CD4-positive, alpha-beta T cell treated with Interferon alpha-2 for 1 hour (primary cell): ENCODE measurements around the gene TXNDC8.
"Not testable (repeated sequence)": the region's sequence is repeated elsewhere in the genome, so short reads cannot be mapped to it uniquely, and the experiment has no call there.

Source experiments
- DNase-seq, 2 donors: peaks; one replicate each; pipeline ENCODE4 v3.0.0-alpha.2; 2020 to 2022

Gene TXNDC8

GRCh38 chr9:110323818-110324217, 13.8 kb downstream of the TXNDC8 start:
- no peak for DNase-seq

DNA sequence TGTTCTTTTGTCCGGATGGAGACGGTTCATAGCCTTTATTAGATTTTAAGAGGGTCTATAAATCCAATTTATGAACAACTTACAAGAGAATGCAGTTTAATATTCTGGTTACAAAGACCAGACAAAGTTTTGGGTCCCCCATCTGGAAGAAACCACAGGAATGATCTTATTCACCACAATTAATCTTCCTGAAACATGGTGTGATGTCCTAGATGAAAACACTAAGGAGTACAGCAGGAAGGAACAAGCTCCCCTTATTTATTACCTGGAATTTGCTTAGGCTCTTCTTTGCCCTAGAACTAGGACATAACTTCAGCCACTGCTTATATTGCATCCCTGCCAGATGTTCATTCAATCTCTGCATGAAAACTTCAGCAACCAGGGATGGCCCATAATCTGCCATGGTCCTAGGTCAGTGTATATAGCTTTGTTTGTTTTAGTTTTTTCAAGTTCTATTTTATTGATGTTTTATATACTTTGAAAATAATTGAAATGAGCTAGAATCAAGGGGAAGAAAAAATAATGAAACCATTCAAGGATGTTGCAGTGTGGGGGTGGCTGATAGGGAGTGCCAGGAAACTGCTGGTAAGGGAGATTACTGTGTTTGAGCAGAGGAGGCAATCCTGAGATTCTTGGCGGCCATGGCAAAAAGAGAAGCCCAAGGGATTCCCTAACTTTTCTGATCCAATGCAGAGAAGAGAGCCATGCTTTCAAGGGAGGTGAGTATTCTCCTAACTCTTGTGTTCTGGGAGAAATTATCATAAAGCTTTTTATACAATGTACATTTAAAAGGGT, 16.8 kb downstream of the TXNDC8 start:
- no peak for DNase-seq

- no peak for DNase-seq
These were observed 17.7 kb downstream of the TXNDC8 start for GRCh38 chr9:110319781-110320492.

DNA sequence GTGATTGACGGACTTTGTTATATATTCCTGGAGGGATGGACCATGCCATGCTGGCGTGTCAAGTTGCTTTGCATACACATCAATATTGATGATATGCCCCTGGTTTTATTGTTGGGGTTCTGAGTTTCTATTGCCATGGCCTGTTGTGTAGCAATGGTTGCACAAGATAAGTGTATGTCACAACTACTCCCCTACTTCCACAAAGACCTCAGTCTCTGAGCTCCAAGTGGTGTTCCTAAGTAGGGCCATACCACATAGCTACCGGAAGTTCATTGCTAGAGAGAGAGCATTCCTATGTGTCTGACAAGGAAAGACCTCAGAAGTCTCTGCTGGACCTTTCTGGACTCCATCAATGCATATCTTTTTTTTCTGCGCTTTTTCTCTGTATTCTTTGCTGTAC, 19.8 kb downstream of the TXNDC8 start:
- no peak for DNase-seq

DNA sequence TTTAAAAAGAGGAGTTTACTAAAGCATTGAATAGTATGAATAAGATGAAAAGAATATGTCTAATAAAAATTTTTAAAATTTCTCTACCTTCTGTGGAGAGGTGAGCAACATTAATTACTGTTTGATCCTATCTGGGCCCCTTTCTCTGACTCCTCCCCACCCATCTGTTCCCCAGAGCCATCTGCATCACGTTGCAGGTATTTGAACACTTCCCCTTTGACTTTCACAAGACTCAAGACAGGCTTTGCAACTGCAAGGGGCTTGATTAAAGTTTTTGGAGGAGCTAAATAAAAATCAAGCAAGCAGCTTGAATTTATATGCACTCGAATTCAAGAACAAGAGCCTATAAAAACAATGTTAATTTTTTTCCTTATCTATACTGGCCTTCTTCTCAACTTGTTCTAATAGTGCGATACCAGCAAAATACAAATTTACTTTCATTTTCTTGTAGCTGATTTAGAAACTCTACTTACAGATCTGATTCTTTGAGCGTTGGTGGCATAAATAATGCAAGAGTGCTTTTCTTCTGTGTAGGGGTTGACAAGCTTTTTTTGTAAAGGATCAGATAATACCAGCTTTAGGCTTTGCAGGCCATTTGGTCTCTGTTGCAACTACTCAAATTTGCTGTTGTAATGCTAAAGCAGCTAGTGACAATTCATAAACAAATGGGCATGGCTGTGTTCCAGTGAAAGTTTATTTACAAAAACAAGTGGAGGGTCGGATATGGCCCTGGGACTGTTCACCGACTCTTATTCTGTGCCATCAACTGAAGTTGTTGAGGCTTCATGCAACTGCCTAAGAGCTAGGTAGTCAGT, 21.2 kb downstream of the TXNDC8 start:
- no peak for DNase-seq

GRCh38 chr9:110311978-110312377, 25.7 kb downstream of the TXNDC8 start:
- not testable (repeated sequence) for DNase-seq

DNA sequence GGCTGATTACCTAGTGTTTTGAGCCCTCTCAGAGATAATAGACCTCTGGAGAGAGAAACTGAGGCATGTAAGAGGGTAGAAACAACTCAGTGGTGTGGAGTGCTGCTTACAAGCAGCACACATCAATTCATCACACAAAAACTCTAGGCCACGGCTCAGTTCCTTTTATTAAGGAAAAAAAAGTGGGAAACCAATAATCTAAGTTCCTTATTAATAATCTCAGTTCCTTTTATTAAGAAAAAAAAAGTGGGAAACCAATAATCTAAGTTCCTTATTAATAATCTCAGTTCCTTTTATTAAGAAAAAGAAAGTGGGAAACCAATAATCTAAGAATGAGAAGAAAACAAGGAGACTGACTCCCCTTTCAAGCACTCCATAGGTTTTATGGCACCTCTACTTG, 28.0 kb downstream of the TXNDC8 start:
- no peak for DNase-seq

GRCh38 chr9:110308633-110309038, 29.0 kb downstream of the TXNDC8 start:
- no peak for DNase-seq

DNA sequence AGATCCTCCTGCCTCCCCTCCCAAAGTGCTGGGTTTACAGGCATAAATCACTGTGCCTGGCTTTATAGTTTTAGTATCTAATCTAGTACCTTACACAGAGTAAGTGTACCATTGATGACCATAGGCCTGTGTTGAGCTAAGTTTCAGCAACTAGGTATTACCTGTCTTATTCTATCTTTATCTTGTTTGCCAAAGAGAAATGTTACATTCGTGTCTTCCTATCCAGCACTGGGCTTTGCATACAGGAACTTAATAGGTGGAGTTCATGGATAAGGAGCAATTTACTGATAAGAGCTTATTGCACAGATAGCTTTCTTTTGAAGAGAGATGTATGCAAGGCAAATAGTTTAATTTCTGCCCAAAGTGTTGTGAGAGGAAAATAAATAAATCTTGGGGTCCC, 30.5 kb downstream of the TXNDC8 start:
- DNase-seq, result no peak

DNA sequence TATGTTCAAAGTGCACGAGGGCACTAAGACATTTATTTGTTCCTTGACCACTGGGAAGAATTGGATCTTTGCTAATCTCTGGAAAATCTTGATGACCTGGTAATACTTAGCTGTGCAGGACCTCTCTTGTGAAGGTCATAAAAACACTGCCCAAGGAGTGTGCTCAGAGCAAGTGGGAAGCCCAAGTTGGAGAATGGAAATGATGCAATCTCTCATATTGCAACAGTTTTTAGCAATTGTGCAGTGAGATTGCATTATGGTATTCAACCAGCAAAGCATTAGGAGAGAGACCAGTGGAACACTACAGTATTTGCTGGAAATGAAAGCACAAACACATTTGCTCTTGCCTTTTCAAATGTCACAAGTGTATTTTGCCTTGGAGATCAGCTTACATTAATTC, 34.5 kb downstream of the TXNDC8 start:
- DNase-seq, result no peak

DNA sequence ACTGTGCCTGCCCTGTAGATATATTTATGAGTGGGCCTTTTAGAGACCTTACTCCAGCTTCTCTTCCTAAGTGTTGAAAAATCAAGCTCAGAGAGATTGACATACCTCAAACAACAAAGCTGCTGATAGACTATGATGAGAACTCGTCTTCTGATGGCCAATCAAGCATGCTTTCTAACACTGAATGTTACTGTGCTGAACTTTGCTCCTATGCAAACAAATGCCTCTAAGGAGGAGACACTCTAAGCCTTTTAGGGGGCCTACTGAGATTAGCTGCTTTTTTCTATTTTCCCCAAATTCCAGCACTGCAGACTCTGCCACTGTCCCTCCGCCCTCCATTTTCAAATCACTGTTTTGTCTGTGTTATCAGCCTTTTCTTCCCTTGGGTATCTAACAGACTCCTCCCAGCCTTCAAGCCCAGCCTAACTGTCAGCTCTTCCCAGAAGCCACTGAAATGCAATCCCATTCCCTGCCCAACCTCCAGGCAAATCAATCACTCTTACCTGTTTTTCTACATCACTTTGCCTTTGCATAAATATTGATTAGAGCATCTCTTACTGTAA, 39.5 kb downstream of the TXNDC8 start:
- no peak for DNase-seq

GRCh38 chr9:110293248-110293647, 44.4 kb downstream of the TXNDC8 start:
- DNase-seq, result no peak

DNA sequence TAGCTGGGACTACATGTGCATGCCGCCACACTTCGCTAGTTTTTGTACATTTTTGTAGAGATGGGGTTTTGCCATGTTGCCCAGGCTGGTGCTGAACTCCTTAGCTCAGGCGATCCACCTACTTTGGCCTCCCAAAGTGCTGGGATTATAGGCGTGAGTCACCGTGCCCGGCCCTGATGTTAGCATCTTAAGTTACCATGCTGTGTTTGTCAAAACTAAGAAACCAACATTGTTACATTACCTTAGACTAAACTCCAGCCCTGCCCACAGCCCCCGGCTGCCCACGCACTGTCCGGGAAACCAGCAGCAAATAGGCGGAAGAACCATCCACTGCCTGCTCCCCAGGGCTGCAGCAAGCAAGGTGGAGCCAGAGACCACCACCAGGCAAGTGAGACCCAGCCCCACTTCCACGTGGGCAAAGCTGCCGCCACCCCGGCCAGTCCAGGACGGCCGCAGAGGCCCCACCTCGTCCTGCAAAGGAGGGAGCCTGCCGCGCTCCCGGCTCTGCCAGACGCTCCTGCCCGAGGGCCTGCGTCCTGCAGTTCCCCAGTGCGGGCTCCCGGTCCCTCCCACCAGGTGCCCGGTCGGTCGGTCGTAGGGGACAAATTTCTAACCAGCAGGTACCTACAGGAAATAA, 45.6 kb downstream of the TXNDC8 start:
- no peak for DNase-seq

- DNase-seq, result no peak
These were observed 47.7 kb downstream of the TXNDC8 start for GRCh38 chr9:110290001-110290400.

DNA sequence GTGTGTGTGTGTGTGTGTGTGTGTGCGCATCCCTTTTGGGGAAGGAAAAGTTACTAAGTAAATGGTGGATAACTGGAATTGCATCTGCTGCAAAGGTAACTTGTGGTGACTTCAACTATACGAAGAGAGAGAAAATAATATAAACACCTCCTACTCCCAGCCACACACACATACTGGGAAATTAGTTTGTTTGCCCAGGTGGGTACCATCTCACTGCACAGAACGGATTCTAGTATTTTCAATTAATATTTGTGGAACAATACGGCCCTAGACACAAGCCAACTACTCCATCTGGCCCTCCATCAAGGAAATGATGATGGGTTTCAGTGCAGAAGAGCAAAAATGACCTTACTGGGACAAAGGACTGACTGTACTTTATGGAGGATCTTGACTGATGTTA, 49.2 kb downstream of the TXNDC8 start:
- no peak for DNase-seq

DNA sequence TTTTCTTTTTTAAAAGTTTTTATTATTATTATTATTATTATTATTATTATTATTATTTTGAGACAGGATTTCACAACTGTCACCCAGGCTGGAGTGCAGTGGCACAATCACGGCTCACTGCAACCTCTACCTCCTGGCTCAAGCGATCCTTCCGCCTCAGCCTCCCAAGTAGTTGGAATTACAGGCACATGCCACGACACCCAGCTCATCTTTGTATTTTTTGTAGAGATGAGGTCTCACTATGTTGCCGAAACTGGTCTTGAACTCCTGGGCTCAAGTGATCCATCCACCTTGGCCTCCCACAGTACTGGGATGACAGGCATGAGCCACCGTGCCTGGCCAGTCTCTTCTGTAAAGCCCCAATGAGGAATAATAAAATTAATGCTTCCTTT, 50.4 kb downstream of the TXNDC8 start:
- DNase-seq, result no peak

DNA sequence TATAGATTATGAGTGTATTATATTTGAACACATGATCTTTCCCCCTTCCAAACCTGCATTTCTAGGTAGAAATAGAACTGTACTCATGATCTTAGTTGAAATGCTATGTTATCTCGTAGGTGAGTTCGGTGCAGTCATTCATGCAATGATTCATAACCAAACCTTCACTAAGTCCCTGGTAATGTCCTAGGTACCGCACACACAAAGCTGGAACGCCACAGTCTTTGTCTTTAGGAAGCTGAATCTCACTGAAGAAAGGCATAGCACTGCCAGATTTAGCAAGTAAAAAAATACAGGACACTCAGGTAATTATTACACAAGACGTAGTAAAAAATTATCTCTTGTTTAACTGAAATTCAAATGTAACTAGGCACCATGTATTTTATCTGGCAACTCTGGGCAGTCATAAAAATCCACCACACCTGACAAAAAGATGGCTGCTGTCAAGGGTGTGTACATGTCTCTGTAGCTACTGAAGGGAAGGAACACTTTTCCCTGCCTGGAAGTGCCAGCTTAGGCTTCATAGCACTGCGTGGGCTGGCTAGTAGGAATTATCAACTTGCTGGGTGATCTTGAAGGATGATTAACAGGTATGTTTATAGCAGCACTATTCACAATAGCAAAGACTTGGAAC, 53.3 kb downstream of the TXNDC8 start:
- DNase-seq, result no peak

DNA sequence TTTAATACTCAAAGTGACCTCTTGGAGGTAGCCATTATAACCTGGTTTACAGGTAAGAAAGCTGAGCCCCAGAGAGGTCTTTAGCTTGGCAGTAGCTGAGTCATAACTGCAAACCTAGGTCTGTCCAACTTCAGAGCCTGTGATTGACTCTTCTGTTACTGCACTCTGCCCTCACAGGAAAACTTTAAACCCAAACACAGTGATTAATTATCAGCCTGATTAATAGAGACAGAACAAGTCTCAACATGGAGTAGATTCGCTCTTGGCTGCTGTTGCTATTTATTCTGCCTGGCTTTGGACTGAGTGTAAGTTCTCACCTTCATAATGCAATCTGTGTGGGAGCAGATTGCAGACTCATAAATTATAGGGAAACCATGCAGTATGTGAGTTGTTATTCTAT, 53.9 kb downstream of the TXNDC8 start:
- DNase-seq, result no peak

DNA sequence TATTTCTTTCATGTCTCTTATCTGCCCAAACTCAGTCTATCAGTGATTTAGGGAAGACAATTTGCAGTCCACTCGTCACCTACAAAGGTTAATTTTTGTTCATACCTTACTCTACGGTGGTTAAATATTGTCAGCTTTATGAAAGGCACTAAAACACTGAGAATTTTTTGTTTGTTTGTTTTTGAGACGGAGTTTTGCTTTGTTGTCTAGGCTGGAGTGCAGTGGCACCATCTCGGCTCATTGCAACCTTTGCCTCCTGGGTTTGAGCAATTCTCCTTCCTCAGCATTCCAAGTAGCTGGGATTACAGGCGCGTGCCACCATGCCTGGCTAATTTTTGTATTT, 55.0 kb downstream of the TXNDC8 start:
- no peak for DNase-seq

- no peak for DNase-seq
These were observed 55.5 kb downstream of the TXNDC8 start for GRCh38 chr9:110282018-110282738.

DNA sequence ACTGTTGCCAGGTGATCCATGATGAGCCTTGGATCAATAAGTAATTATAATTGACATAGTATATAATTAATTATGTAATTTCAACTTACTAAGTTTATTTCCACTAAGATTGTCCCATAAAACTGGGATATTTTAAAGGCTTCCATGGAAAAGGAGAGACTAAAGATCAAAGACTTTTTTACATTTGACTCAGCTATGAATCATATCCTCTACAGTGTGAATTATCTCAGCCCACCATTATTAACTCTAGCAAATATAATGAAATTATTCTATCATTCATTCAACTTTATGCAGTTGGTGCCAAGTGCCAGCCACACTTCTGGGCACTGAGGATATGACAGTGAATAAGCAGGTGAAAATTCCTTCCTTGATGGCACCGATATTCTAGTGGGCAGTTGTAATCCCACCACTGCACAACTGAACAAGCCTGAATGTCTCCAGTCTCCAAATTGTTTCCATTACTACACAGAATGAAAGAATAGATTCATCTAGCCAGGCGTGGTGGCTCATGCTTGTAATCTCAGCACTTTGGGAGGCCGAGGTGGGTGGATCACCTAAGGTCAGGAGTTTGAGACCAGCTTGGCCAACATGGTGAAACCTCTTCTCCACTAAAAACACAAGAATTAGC, 59.5 kb downstream of the TXNDC8 start:
- no peak for DNase-seq
